Body of pancreas (tissue), 4 donors: ENCODE data around the gene TSPOAP1.

Experiments used
- POLR2A ChIP-seq, 3 donors: fragments of 450-650 bp; IDR thresholded peaks; one replicate each; pipeline ENCODE4 v1.6.1; 2016; ENCODE audit warnings: antibody characterized with exemption in 3 of 3, mild to moderate bottlenecking in 2 of 3
- TF ChIP-seq, protein P1 (sequence below), 7 experiments: fragments of 450-650 bp in 4 of 7; fragments of 200-600 bp in 3 of 7; sonication (generic) in 3 of 7; IDR thresholded peaks; one replicate each; pipeline ENCODE4 v1.5.1; 2016 to 2019; ENCODE audit warnings: antibody characterized with exemption in 7 of 7

DNA sequence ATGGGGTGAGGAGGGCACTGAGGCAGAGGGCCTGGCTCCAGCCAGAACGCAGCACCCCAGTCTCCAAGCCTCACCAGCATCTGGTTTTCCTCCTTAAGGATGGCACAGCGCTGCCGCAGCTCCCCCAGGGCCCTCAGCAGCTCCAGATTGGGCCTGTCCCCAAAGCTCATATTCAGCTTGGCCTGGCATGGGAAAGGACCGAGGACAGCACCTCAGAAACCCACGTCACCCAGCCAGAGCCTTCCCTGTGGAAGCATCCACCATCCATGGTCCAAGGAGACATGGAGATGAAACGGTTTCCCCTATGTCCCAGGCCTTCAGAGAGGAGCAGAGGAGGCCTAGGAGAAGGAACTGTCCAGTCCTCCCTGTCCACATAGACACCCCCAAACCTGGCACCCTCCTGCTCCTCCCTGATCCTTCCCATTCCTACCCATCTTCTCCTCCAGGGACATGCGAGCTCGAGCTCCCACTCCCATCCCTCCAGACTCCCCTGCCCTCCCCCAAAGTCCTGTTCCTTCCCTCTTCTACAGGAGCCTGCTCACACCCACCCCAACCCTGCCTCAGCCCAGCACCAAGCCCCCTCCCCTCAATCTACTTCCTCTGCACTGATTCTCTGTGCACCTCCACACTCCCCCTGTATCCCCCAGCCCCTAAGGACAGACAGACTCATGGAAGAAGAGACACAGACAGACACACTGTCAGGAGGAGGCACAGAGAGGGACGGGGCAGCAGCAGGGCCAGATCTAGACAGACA is 1.8 kb downstream of the TSPOAP1 start:
- TF ChIP-seq, protein P1, sequence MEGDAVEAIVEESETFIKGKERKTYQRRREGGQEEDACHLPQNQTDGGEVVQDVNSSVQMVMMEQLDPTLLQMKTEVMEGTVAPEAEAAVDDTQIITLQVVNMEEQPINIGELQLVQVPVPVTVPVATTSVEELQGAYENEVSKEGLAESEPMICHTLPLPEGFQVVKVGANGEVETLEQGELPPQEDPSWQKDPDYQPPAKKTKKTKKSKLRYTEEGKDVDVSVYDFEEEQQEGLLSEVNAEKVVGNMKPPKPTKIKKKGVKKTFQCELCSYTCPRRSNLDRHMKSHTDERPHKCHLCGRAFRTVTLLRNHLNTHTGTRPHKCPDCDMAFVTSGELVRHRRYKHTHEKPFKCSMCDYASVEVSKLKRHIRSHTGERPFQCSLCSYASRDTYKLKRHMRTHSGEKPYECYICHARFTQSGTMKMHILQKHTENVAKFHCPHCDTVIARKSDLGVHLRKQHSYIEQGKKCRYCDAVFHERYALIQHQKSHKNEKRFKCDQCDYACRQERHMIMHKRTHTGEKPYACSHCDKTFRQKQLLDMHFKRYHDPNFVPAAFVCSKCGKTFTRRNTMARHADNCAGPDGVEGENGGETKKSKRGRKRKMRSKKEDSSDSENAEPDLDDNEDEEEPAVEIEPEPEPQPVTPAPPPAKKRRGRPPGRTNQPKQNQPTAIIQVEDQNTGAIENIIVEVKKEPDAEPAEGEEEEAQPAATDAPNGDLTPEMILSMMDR (IDR thresholded peaks at IDR 0.05), result no peak
- TF ChIP-seq POLR2A (IDR thresholded peaks at IDR 0.05), result no peak
